Measurements from ENCODE around the gene TTC17.

TTC17 gene

DNA sequence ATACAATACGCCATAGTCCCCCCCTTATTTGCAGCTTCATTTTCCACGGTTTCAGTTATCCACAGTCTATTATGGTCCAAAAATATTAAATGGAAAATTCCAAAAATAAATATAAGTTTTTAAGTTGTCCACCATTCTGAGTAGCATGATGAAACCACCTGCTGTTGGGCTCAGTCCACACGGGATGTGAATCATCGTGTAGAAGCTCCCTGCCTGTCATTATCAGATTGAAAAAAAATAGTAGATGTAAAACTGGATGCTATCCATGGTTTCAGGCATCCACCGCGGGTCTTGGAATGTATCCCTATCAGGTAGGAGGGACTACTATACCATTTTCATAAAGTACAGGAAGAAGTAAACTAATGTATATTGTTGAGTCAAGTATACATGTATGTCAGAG is 127.4 kb downstream of the TTC17 start:
- no peak for DNase-seq

DNA sequence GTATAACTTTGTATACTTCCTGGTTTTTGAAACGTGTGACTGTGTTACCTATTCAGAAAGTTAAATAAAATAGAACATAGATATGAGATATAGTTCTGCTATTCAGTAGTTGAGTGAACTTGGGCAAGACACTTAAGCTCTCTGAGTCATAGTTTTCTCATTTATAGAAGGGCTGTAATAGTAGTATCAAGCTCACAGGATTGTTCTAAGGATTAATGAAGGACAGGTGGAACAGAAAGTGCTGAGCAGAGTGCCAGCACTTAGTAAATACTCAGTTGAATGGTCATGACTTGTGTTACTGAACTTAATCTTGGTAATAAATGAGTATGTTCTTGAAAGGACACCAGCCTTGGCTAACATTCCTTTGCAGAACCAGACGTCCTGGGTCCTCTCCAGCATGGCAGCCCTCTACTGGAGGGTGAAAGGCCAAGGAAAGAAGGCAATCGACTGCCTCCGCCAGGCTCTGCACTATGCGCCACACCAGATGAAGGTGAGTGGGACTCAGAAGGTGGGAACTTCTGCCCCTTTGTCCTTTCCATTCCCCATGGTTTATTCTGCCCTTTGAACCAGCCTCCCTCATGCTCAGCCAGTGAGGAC is 131.2 kb downstream of the TTC17 start:
- no peak for DNase-seq

DNA sequence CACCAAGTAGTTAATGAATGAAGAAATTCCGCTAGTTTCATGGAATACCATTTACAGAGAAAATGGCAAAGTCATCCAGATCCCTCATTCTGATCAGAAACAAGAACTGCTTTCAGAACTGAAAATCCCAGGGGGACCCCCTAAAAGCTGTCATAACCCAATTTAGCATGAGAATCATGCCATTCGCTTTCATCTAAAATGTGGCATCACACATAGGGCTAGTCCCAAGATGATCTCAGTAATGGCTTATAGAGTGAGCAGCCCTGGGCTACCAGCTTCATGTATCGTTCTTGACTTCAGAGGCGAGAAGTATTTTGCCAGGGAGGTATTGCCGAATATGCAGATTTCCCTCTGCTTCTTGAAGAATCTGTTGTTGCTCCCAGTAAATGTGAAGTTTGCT is 134.0 kb downstream of the TTC17 start:
- no peak for DNase-seq

DNA sequence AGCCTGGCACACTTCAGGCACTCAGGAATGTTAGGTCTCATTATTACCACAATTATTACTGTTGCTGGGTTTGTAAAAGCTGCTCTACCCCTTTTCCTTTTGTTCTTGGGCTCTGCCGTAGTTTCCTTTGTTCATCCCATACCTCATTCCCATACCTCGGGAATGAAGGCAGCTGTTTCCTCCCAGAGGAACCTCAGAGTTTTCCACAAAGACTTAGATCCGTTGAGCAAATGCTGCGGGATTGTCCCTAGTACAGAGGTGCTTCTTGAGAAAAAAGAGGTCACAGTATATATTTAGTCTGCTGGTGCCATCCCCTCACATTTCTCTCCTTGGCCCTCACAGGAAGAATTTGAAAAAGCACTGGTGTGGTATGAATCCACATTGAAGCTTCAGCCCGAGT is 134.7 kb downstream of the TTC17 start:
- no peak for DNase-seq

DNA sequence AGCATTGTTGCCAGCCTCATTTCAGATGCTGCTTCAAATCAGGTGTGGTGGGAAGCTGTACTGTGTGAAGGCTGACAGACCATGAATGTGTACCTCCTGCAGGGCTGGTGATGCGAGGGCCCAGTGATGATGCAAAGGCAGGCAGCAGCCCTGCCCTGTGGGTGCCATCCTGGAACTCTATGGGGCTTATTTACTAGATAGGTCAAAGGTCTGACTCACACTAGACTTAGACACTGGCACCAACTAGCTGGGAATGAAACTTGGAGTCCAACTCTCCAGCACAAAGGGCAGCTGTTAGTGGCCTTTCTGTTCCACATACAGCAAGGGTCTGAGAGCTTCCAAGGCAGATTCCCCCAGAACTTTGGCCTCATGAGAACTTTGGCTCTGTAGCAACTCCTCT is 138.4 kb downstream of the TTC17 start:
- no peak for DNase-seq

DNA sequence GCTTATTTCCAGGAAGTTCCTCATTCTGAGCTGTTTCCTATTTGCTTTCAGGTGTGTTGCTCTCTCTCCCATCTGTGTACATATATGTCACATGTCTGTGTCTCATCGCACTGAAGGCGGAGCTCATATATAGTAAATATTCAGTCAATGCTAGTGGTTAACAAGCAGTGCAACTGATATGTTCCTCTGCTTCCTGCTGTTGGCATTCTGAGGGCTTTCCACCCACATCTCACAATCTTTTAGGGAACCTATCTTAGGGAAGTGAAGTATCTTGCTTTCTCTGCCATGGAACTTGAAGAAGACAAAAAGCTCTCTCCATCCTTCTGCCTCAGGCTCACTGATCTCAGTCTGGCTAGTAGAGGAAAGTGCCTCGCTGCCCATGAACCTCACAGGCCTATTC is 139.8 kb downstream of the TTC17 start:
- DNase-seq: no peak

DNA sequence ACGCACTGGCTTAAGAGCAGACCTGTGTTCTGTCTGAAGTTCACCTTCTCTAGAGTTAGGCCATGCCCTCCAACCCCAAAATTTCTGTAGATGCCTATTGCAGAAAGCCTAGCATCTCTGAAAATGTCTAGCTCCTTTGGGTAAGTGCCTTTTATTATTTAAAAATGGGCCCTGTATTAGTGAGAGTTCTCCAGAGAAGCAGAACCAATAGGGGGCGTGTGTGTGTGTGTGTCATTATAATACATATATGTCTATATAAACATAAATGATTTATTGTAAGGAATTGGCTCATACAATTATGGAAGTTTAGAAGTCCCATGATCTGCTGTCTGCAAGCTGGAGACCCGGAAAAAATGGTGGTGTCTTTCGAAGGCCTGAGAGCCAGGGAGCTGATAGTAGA is 144.7 kb downstream of the TTC17 start:
- no peak for DNase-seq

DNA sequence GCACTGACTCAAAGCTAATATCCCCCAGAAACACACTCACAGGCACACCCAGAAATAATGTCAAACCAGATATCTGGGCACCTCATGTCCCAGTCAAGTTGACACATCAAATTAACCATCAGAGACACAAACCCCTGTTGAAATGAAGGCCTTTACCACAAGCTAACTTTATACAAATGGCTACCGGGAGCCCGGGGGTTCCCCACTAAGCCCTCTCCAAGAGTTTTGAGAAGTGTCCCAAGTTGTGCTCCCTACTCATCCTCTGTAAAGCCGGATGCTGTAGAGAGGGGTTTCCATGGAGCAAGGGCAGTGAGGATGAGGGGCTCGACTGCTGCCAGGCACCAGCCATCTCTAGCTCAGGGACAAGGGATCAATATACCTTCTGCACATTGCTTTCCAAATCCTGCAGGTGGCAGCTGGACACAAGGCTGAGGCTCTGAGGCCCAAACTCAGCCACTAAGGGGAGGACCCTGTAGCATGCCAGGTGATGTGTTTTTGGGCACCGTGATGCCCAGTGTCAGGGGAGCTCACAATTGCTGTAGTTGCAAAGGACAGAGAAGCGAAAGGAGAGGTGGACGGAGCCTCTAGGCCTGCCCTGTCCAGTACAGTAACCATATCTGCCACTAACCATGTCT is 145.7 kb downstream of the TTC17 start:
- DNase-seq: peak in 1 of 2 experiments; percentile 1

DNA sequence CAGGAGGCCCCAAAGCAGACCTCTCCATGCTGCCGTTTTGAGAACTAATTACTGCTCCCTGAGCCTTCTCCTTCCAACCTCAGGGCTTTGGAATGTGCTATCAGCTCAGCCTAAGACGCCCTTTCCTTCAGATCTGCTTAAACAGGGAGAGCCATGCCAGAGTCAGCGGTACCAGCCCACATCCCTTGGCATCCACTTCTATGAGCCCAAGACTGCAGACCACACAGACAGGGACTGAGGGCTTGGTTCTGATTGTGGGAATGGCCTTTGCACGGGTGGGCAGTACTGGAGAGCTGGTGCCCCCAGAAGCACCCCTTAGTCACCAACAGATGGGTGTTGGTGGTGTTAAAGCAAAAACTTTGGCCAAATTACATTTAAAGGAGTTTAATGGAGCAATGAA is 146.5 kb downstream of the TTC17 start:
- no peak for DNase-seq

DNA sequence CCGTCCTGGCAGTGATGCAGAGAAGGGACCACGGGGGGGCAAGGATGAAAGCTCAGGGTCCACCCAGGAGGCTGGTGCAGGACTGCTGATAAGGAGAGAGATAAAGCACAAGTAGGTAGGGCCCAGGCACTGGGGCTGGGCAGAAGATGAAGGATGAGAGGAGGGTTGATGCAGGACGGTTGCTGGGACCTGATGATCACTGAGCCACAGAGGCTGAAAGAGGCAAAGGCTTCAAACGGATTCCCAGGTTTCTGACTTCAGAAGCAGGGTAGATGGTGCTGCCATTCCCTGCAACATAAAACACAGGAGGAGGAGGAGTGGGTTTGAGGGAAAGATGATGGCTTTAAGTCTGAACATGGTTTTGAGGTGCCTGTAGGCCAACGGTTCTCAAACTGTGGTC is 148.5 kb downstream of the TTC17 start:
- DNase-seq: no peak

DNA sequence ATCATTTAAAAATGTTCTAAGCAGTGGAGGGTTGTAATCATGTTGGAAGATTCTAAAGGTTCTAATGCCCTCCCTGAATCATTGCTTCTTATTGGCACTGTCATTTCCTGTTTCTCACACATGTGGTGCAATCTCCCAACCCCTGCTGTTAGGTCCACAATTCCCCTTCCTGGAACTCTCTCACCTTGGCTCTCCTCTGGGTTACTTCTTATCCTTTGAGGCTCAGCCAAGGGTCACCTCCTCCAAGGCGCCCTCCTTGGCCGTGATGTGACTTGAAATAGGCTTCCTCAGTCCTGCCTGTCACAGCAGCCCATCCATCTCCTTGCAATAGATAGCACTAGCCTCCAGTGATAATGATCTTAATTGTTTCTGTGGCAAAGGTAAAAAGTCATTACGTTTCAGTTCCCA is 149.8 kb downstream of the TTC17 start:
- DNase-seq: peak; percentile 25 to 31

DNA sequence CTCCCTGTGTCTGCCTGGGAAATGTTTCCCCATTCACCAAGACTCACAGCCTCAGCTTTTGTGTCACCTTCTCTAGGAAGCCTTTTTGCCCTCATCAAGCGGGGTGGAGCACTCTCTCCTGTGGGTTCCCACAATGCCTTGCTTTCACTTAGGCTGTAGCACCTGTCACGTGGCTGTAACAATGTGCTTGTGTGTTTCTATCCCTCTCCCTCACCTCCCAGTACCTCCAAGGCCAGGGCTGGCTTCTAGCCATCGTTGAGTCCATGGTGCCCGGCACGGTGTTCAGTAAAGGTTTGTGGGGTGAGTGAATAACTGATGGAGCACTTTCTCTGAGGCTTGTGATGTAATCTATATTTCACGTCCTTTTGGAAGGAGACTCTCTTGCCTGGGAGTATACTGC is 153.2 kb downstream of the TTC17 start:
- DNase-seq: no peak

DNA sequence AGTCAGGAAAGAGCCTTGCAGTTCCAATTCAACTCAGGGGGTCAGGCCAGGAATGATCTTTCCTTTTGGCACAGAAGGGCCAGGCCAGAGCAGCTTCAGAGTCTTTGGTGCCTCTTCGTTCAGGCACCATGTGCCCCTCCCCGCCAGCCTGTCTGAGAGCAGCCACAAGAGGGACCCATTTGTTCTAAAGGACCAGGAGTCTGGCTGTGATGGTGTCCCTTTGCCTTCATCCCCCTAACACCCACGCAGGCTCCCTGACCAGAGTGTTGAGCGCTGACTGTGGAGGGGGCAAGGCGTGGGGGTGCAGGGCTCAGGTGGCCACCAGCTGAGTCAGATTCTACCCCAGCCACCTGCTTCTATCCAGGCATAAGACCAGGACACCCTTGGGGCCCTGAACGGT is 156.4 kb downstream of the TTC17 start:
- DNase-seq: no peak

DNA sequence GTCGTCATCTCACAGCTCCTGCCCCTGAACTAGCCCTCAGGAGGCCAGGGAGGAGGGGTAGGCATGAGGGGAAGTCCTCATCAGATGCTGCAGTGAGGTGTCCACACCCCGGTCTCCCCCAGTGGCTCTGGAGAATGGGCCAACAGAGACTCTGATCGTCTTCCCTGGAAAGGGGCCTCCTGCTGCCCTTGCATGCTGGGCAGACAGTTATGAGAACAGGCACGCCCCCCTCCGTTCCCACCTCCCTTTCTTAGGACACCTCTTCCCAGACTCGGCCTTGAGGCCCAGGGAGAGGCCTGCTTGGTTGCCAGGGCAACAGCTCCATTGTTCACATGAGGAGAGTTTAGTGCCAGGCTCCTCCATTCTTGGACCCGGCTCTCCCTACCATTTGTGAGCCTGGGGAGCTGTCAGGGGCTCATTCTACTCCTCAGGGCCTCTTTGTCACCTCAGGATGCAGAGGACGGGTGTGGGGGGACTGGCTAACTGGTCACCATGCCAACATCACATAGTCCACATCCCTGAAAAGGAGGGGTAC is 157.7 kb downstream of the TTC17 start:
- DNase-seq: no peak

DNA sequence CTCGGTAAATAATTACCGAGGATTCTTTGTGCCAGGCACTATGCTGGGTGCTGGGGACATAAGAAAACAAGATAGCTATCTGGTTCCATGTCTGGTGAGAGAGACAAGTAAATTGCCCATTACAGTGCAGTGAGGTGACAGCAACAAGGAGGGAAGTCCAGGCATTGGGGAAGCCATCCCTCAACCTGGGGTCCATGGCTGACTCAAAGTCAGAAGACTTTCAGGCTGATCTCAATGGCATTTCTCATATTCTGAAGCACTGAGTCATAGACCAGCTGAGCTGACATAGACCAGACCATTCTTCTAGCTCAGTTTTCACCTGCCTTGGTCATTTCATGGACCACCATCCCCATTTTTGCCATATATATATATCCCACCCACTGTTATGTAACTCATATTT is 158.8 kb downstream of the TTC17 start:
- DNase-seq: no peak

DNA sequence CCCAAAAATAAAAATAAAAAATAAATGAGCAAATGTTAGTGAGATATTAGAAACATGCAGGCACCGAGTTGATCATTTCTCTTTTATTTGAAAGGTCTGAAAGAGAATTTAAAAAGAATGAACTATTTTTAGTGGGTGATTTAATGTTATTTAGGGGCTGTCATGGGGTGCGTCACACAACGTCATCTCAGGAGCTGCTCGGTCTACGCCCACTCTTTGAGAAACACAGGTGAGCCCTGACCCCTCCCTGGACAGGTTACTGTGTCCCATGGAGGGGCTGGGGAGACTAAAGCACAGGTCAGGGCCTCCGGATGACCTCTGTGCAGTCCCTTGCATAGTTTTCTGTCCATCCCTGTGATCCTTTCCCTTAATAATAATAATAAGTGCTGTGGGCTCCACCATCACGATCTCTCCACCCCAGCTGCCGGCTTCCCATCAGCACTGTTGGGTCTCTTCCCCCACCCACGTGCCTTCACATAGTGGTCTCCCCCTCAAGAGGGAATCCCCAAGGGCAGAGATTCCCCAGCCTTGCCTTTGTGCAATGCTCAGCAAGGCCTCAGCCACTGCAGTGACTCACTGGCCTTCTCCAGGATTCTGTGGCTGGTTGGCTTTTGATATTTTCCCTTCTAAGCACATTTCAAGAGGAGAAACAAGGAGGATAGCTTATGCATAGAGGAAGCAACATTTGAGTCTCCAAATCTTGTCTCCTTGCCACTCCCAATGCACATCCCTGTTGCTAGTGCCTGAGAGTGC is 159.9 kb downstream of the TTC17 start:
- DNase-seq: no peak

DNA sequence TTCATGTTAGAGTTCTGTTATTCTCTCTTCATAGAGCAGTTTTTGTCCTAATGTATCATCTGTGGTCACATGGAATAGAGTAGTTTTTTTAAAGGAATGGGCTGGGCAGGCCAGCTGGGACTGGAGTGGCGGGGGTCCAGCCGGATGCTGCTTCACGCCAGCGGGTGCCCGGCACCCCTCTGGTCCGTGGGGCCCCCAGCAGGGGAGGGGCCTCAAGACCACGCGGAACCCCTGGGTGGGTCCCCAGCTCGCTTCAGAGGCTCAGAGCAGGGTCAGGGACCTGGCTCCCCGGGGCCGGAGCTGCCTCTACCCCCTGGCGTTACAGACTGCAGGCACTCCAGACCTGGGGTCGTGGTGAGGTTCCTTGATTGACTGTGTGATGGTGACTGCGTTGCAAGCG is 162.8 kb downstream of the TTC17 start:
- DNase-seq: no peak

DNA sequence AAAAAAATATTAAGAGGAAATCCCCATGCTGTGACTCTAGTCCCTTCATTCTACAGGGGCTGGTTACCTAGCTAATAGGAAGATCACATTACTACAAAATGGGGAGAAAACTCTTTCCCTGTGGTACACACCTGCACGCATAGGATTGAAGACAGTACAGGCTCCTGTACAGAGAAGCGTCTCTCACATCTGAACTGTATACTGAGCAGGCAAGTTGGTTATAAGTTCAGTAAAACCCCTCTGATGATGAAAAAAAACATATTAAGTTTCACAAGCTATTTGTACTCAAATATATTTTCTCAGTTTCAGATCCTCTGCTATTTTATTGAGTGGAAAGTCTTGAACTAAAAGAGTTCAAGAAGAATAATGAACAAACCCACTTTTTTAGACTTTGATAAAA is 164.9 kb downstream of the TTC17 start:
- DNase-seq: no peak

DNA sequence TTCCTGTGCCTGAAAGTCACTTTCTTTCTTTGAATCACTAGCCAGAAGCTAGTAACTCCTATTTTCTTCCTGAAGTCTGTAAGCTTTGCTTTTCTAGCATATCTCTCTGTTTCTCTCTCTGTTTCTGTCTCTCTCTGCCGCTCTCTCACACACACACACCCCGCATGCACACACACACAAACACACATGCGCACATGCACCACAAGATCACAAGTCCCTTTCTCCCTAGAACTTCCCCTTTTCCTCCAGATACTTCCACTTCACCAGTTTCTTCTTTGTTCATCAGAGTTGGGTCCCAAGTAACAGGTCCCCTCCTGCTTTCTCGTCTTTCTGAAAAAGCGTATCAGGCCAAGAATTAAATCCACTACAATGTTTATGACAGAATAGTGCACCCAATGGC is 173.3 kb downstream of the TTC17 start:
- no peak for DNase-seq

DNA sequence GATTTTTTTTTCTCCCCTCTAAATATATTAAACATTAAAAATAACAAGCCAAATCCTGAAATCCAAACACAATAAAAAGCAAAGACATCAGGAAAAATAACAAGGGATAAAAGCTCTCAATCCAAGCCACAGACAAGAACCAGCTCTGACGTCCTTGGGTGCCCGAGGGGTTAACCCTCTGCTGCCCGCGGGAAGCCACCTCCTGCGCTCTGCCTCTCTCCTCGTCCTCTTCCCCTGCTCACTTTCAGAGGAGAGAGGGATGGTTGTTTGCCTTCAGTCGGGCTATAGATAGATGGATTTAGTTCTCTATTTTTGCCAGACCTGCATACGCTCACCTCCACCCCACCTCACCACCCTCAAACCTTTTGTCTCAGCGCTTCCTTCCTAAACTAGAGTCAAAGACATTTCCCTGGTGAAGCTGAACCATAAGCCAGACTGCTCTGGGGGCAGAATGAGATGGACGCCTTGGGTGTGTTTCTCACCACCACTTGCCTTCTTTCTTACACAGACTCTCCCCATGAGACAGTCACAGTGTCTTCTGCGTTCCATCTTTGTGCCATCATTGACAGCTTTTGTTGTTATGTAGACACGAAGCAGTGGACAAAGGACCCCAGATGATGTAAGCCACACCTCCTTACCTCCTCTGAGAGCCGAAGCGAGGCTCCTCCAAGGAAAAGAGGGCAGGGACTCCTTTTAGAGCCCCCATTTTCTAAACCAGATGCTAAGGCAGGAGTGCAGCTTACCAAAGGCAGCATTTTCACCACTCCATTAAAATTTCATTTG is 179.3 kb downstream of the TTC17 start:
- DNase-seq: no peak

DNA sequence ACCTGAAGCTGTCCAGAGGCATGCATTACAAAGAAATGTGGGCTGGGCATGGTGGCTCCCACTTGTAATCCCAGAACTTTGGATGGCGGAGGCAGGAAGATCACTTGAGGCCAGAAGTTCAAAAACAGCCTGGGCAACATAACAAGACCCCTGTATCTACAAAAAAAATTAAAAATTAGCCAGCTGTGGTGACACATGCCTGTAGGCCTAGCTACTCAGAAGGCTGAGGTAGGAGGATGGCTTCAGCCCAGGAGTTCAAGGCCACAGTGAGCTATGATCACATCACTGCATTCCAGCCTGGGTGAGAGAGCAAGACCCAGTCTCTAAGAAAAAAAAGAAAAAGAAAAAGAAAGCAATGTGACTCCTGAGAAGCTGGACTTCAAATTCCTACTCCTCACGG is 183.3 kb downstream of the TTC17 start:
- no peak for DNase-seq

DNA sequence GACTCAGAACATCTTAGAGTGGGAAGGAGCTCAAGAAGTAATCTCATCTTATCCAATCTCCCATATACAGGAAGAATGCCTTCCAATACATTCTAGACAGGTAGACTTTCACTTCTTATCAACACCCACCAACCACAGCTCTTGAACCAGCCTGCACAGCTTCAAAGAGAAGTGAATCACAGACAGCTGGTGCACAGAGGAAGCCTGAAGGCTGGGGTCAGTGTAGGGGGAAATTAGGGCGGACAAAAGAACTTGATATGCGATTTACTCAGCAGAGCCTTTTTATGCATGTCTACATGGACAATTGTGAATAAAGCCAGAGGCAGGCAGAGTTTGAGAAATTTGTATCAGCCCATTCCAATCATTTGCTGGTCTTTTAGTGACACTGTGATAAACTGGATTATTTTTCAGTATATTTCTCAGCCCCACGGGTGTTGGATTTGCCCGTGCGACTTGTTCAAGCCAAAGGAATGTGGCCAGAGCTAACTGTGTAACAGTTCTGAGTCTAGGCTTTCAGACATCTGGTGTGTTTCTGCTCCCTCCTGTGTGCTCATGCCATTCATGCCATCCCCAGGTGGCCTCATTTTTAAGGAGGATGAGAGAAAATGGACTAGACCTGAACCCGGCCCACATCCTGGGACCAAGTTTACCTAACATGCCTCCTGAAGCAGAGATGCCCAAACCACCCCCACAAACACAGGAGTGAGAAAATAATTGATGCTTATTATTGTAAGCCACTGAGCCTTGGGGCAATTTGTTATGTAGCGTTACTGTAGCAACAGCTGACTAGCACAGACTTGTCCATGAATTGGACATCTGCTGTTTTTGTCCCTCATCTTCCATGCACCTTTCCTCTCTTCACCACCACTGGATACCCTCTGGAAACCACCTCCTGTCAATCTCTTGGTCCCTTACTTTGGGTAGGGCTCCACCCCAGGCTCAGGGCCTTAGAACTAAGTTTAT is 184.3 kb downstream of the TTC17 start:
- no peak for DNase-seq

All from AML-193 (cell line).